Glomerular visceral epithelial cell (primary cell): ENCODE results near the gene PCDHGA3.
A peak's percentile ranks its signal among the peaks of the same experiment; 100 is the strongest.
"Not testable (repeated sequence)": the region's sequence is repeated elsewhere in the genome, so short reads cannot be mapped to it uniquely, and the experiment has no call there.

Source experiments
- DNase-seq: peaks from one replicate; pipeline ENCODE4 v3.0.0-alpha.2; 2016; ENCODE audit errors: extremely low spot score

The PCDHGA3 gene

DNA sequence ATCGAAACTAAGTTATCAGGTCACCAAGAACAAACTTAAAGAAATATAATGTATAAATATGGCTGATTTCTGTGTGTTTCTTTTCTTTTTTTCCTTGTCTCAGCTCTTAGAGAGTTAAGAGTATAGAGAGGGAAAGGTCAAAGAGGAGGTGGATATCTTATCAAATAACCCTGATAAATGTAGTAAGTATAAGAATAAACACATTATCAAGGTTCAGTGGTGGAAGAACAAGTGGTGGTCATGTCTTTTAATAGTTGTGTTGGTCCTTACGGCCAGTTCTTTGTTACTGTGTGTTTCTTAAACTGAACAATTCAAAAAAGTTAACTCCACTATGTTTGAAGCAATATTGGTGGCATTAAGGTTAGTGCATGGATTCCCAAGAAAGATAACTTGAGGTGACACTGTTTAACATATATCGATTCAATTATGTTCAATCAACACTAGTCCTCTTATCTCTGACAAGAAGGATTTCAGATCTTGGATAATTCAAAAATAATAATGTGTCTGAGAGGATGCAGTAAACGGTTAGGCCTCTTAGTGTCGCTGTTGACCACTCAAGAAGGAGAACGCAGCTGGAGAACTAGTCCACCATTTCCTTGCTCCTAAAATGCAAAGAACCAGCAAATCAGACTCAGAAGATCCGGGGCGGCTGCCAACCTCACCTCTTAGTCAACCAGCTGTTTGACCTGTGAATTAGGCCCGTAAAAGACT is at the start of gene PCDHGA3:
Gene PCDHGA3, plus strand, starts transcription at position 588 of the 711 bp plus-strand sequence. CDS start 205 bp downstream, outside the sequence.
- peak; percentile 61 for DNase-seq

DNA sequence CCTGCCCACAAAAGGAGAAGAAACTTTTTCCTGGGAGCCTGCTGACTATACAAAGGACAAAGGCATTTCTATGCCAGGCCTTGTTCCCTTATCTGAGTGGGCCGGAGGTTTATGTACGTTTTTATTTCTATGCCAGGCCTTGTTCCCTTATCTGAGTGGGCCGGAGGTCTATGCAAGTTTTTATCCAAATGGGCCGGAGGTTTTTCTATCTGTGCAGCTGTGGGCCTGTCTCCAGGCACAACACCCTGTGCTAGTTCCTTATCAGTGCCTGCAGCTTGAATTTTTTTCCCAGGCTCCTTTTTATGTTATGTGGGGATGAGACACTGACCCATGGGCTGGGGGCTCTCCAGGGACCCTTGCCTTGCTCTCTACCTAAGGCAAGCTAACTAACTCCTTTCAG is 45.3 kb upstream of the PCDHGA3 start:
- DNase-seq, result no peak

DNA sequence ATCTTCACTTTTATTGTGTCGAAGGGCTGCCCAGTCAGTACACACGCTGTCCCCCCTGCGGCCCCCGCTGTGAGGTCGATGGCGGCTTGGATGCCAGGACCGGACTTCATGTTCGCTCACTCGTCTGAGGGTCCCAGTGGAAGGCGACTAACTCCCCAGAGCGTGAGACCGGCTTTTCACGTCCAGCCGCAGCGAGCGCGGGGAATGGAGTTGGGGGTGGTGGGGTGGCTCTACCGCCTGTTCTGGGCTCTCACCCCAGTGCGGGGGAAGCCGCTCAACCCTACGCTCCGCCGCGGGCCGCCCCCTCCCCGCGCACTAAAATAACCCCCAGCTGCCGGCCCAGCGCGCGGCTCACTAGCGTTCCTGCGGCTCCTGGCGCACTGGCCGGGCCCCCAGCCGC is 39.9 kb upstream of the PCDHGA3 start, which contains the start of gene SLC25A2:
Gene SLC25A2, minus strand, starts transcription at position 294 of the 400 bp plus-strand sequence. Its CDS starts 184 bp downstream, at position 110.
- no peak for DNase-seq

DNA sequence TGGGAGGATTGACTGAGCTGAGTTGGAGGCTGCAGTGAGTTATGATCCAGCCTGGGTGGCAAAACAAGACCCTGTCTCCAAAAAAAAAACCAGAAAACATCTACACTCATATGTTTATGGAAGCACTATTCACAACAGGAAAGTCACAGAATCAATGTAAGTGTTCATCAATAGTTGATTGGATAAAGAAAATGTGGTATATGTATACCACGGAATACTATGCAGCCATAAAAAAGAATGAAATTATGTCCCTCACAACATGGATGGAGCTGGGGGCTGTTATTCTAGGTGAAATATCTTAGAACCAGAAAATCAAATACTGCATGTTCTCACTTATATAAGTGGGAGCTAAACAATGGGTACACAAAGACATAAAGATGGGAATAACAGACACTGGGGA is 37.0 kb upstream of the PCDHGA3 start:
- DNase-seq, result no peak

DNA sequence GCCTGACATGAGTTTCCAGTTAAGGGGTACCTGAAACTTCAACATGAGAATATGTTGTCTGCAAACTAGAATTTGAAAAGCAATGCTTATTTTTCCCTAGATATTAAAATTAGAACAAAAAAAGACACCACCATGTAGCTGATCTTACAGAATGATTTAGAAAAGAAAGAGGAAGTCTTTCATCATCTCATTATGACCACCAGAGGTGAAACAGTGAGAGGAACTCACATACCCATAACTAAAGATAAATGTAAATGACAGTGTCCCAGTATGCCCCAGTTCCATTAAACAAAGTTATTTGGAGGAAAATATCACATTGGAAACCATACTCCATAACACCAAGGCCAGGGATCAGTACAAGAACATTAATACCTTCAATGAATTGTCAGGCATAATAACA is 29.9 kb upstream of the PCDHGA3 start:
- no peak for DNase-seq

DNA sequence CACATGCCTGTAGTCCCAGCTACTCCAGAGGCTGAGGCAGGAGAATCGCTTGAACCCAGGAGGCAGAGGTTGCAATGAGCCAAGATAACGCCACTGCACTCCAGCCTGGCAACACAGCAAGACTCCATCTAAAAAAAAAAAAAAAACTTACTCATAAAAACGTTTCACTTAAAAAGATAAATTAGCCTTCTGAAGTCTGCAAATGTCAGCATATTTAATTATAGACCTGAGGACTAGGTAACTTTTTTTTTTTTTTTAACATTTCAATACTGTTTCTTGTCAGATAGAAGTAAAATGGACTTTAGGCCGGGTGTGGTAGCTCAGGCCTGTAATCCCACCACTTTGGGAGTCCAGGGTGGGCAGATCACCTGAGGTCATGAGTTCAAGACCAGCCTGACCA is 26.7 kb upstream of the PCDHGA3 start:
- DNase-seq, result not testable (repeated sequence)

DNA sequence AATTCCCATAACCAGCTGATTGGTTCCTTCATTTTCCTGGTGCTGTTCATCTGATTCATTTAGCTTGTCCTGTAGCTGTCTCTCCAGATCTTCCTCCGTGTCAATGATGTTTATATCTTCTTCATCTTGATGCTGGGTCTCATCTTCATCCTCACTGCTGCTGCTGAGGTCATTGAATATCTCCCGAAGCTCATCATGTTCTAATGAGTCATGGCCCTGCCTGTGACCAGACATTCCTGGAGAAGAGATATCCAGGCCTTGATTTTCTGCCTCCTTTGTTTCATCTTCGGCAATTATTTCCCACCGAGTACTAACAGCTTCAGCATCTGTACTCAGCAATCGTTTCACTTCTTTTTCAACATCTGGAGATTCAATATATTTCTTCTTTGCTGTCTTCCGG is 24.4 kb upstream of the PCDHGA3 start:
- DNase-seq, result peak; percentile 12

DNA sequence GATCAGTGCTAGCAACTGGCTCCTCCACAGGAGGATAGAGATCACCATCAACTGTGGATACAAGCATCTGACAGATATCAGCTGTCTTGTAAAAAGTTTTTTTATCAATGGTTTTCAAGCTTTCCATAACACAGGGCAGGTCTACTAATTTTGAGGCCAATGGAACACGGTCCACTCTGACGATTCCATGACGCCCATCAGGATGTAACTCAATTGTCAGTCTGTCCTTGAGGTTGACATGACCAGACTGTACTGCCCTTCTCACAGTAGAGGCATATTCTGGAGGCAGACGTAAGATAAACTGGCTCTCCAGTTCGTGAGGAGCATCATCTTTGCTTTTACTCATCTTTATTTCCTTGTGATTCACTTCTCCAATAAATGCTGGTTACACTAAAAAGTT is 23.9 kb upstream of the PCDHGA3 start:
- DNase-seq, result no peak

DNA sequence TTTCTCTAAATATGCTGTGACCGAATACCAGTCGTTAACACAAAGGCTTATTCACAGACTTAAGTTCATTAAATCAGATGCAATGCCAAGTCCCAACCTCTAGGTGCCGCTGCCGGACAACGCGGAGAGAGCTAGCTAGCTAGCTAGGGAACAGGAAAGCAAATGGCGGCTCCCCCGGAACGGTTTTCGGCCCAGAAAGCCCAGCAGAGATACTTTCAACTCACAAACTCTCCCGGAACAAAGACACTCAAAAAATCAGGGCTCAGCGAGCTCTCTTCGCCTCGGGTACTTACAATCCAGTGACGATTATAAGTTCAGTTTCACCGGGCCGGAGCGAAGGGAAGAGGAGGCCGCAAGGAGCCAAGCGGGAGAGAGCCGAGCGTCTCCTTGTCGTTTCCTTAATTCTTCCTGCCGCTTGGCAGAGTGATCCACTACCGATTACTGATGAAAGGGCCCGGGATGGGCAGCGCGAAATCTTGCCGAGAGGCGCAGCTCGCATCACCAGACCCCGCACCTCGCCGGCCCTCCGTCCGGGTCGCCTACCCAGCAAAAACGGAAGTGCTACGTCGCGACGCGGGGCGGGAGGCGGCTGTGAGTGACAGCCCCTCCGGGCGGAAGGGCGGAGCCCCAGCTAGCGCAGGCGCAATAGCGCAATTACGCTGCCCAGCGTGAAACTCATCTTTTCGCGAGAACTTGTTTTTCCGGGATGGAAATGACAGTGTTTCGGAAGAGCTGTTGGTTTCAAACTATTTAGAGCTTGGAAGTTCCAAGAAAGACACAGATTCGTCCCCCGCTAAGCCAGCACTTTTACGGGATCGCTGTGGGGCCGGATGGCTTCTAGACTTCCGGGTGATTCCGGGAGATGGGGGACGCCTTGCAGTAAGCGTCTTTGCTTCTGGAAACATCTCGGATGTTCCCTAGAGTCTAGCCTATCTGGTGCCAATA is 23.1 kb upstream of the PCDHGA3 start, which contains the start of gene TAF7:
Gene TAF7, minus strand, starts transcription at position 560 of the 945 bp plus-strand sequence. CDS start 740 bp downstream, outside the sequence.
- DNase-seq, result peak; percentile 96

DNA sequence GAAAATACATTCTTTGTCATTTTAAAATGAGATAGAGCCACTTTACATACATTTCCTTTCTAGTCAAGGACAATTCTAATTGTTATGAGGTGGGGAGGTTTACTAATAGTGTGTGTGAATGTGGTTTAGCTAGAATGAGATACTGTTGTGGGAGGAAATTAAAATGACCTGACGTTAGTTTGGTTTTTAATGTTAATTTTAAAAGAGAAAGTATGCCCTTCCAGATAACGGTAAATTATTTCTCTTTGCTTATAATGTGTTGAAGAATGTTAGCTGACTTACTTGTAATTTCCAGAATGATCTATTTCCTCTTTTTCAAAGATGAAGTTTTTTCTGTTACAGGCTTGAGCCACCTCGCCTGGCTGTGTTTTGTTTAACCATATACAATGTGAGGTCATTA is 21.4 kb upstream of the PCDHGA3 start:
- no peak for DNase-seq

DNA sequence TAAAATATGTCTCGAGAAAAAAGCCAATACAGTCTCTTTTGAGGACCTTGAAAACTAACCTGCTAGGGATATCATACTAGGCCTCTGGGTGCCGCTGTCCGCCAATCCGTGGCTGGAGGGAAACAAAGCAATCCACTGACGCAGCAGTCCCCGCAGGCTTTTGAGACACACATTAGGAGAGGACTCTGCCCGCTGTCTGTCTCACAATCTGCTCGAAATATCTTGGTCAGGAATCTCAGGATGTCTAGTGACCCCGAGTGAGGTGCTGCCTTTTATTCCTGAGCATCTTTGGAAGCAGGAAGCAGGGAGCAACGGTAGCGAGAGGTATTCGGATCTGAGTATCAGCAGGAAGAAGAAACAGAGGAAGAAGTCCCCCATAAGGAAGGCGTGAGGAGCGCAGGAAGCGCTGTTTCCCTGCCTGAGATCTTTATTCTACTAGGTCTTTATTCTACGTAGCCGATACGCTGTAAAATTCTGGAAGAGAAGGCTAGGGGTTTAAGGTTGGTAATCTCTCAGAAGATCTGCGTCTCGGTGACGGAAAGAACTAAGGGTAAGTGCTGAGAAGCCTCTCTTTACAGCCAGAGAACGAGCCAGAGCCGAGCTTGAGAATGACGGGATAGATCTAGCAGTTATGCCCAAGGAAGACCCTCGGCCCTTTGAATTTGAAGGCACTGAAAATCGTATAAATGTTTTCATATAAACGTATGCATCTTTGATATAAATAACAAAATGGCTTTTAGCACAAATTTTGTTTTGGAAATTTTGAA is 17.4 kb upstream of the PCDHGA3 start:
- DNase-seq, result peak; percentile 40

DNA sequence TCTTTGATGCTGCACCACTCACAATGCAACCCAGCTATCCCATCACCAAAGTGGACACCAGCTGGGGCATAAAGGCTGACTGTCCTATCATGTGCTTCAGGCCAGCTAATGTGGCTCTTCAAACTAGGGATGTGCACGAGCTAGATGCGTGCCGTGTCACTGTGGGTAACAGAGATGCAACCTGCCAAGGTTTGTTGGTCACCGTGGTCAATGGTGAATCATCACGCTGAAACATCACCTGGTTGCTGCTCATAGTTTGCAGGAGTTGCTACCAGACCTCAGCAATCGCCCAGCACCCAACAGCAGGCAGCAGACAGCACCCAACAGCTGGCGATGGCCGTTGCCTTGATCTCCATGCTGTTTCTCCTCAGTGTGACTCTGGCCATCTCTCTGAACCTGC is 15.4 kb upstream of the PCDHGA3 start:
- peak; percentile 51 for DNase-seq

DNA sequence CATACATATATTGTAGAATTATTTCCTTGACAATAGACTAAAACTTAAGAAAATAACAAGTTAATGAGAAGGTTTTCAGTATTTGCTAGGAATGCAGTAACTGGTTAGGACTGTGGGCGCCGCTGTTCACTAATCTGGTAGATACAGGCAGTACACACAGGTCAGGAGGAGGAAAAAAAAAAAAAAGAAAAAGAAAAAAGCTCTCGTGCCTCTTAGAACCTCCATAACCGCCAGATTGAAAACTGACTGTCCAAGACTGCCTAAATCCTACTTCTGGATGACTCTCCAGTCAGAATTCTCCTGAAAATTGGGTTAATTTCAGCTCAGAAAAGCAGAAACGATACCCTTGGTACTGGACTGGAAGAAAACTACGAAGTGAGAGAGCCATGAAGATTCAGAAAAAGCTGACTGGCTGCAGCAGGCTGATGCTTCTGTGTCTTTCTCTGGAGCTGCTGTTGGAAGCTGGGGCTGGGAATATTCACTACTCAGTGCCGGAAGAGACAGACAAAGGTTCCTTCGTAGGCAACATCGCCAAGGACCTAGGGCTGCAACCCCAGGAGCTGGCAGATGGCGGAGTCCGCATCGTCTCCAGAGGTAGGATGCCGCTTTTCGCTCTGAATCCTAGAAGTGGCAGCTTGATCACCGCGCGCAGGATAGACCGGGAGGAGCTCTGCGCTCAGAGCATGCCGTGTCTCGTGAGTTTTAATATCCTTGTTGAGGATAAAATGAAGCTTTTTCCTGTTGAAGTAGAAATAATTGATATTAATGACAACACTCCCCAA is 13.1 kb upstream of the PCDHGA3 start, which contains the start of gene PCDHGA1:
Gene PCDHGA1, plus strand, starts transcription at position 216 of the 782 bp plus-strand sequence.
- DNase-seq, result peak; percentile 19

DNA sequence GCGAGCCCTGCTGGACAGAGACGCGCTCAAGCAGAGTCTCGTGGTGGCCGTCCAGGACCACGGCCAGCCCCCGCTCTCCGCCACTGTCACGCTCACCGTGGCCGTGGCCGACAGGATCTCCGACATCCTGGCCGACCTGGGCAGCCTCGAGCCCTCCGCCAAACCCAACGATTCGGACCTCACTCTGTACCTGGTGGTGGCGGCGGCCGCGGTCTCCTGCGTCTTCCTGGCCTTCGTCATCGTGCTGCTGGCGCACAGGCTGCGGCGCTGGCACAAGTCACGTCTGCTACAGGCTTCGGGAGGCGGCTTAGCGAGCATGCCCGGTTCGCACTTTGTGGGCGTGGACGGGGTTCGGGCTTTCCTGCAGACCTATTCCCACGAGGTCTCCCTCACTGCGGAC is 11.1 kb upstream of the PCDHGA3 start:
- not testable (repeated sequence) for DNase-seq

DNA sequence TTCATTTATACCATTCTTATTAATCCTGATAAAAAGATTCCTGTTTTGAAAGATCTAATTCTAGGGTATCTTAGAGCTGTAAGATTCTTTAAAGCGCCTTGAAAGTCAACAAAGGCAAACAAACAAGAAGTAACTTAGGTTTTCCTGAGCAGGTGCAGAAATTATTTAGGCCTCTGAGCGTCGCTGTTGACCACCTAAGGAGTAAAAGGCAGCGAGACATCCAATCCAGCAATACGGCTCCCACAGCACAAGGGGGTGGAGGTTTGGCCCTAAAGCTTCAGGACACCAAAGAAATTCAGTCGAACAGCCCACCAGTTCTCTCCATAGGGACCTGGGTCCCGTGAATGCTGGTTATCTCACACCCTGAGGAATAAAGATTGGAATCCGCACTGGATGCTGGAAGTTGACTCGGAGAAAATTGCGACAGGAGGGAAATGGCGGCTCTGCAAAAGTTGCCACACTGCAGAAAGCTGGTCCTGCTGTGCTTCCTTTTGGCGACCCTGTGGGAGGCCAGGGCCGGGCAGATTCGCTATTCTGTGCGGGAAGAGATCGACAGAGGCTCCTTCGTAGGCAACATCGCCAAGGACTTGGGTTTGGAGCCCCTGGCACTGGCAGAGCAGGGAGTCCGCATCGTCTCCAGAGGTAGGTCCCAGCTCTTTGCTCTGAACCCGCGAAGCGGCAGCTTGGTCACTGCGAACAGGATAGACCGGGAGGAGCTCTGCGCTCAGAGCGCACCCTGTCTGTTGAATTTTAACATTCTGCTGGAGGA is 4.9 kb upstream of the PCDHGA3 start, which contains the start of gene PCDHGA2:
Gene PCDHGA2, plus strand, starts transcription at position 223 of the 769 bp plus-strand sequence.
- DNase-seq, result peak; percentile 28

DNA sequence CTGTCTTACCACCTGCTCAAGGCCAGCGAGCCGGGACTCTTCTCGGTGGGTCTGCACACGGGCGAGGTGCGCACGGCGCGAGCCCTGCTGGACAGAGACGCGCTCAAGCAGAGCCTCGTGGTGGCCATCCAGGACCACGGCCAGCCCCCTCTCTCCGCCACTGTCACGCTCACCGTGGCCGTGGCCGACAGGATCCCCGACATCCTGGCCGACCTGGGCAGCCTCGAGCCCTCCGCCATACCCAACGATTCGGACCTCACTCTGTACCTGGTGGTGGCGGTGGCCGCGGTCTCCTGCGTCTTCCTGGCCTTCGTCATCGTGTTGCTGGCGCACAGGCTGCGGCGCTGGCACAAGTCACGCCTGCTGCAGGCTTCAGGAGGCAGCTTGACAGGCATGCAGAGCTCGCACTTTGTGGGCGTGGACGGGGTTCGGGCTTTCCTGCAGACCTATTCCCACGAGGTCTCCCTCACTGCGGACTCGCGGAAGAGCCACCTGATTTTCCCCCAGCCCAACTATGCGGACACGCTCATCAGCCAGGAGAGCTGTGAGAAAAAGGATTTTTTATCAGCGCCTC is 2.8 kb upstream of the PCDHGA3 start:
- DNase-seq, result not testable (repeated sequence)

DNA sequence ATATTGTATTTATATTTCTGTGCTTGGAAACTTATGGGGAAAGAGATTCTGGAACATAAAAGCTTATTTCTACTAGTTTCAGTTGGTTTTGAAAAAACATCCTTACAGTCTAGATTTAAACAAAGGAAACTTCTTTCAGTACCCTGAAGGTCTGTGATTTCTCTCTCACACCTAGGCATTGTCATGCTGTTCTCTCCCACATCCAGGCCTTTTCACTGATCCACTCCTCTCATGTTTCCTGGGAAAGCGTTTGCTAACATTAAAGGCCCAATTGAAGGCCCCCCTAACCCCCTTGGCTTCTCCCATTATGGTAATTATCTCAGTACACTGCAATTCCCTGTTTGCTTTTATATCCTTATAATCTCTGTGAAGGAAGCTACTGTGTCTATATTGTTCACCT is 856 bp upstream of the PCDHGA3 start:
- DNase-seq, result no peak

DNA sequence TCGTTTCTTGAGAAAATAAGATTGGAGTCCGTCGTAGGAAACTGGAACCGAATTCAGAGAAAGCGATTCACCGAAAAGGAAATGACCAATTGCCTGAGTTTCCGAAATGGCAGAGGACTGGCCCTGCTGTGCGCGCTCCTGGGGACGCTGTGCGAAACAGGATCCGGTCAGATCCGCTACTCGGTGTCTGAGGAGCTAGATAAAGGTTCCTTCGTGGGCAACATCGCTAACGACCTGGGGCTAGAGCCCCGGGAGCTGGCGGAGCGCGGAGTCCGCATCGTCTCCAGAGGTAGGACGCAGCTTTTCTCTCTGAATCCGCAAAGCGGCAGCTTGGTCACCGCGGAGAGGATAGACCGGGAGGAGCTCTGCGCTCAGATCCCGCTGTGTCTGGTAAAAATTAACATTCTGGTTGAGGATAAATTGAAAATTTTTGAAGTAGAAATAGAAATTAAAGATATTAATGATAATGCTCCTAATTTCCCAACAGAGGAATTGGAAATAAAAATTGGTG is 379 bp downstream of the PCDHGA3 start:
- no peak for DNase-seq

DNA sequence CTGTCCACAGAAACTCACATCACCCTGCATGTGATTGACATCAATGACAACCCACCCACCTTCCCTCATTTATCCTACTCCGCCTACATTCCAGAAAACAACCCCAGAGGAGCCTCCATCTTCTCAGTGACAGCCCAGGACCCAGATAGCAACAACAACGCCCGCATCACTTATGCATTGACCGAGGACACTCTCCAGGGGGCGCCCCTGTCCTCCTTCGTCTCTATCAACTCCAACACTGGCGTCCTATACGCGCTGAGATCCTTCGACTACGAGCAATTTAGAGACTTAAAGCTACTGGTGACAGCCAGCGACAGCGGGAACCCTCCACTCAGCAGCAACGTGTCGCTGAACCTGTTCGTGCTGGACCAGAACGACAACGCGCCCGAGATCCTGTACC is 1.7 kb downstream of the PCDHGA3 start:
- no peak for DNase-seq
